ENCODE results near the gene CEP192. TPM values are rescaled to one million over a fixed set of nuclear protein-coding genes. Genes with fewer than 3 reads are reported as not detected.
A peak's percentile ranks its signal among the peaks of the same experiment; 100 is the strongest.

The CEP192 gene
- total RNA-seq, 2 donors from 2014 or later, result 26.4 to 35.6 TPM

DNA sequence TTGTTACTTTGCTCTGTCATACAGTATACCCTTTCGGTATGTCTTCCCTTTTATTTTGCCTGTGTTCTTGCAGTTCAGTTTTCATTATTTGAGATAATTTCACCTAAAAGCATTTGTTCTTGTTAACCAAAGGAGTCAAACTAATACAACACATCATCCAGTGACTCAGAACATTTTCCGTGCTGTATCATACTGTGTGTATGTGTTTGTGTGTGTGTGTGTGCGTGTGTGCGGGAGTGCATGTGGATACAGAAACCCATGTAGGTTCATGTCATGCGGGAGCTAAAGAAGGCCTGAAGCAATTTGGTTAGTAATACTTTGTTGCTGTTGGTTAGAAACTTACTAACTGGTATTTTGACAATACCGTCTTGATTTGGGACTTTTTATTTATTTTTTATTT is 60.0 kb downstream of the CEP192 start:
- H3K27ac Mint-ChIP-seq, result no peak overlapping the region
- H3K9me3 ChIP-seq (ENCODE audit: control insufficient read depth, low read length), result no peaks in the 10 kb centered on the region
- no peaks in the 10 kb centered on the region for H3K4me1 ChIP-seq (ENCODE audit: control insufficient read depth, insufficient read depth, low read length)
- H3K27ac ChIP-seq (ENCODE audit: low read depth, low read length), result no peak overlapping the region
- no peak overlapping the region for H3K4me3 Mint-ChIP-seq
- H3K9me3 Mint-ChIP-seq, result no peaks in the 10 kb centered on the region
- 84 to 99% methylated on average over 4 to 6 of the region's 6 CpGs for WGBS, 2 experiments (ENCODE audit: insufficient coverage in 1 of 2, insufficient read length in 1 of 2)
- H3K4me3 ChIP-seq (ENCODE audit: low read length), result no peak overlapping the region
- no peaks in the 10 kb centered on the region for H3K27me3 Mint-ChIP-seq (ENCODE audit: insufficient read depth)
- peaks cover 68% of the 10 kb centered on the region for H3K36me3 Mint-ChIP-seq (ENCODE audit: low read depth)
- H3K9ac ChIP-seq (ENCODE audit: extremely low read depth, low read length, poor library complexity, severe bottlenecking), result no peak overlapping the region
- H3K36me3 ChIP-seq (ENCODE audit: control insufficient read depth, insufficient read depth, low read length), result peaks cover 92% of the 10 kb centered on the region
- H3K4me1 Mint-ChIP-seq, result no peaks in the 10 kb centered on the region
- no peak for DNase-seq
- H3K27me3 ChIP-seq (ENCODE audit: control insufficient read depth, insufficient read depth, low read length, poor library complexity, severe bottlenecking), result no peaks in the 10 kb centered on the region
- TF ChIP-seq, protein P1, sequence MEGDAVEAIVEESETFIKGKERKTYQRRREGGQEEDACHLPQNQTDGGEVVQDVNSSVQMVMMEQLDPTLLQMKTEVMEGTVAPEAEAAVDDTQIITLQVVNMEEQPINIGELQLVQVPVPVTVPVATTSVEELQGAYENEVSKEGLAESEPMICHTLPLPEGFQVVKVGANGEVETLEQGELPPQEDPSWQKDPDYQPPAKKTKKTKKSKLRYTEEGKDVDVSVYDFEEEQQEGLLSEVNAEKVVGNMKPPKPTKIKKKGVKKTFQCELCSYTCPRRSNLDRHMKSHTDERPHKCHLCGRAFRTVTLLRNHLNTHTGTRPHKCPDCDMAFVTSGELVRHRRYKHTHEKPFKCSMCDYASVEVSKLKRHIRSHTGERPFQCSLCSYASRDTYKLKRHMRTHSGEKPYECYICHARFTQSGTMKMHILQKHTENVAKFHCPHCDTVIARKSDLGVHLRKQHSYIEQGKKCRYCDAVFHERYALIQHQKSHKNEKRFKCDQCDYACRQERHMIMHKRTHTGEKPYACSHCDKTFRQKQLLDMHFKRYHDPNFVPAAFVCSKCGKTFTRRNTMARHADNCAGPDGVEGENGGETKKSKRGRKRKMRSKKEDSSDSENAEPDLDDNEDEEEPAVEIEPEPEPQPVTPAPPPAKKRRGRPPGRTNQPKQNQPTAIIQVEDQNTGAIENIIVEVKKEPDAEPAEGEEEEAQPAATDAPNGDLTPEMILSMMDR (conservative IDR thresholded peaks at IDR 0.05), result no peak

DNA sequence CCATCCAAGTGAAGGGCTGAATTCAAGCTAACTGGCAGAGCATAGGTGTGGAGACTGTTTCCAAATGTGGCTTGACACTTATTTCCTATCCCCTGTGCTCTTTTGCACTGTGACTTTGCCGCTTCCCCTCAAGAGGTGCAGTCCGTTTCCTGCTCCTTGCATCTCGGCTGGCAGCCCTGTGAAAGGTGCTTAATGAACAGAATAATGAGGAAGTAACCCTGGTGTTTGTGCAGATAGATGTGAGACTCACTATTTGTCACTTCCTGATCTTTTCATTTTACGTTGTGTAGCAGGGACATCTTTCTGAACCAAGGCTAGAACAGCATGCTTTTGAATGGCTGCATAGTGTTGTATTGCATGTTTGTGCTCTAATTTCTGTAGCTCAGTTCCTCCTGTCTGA is 60.8 kb downstream of the CEP192 start:
- H3K27ac Mint-ChIP-seq, result no peak overlapping the region
- no peaks in the 10 kb centered on the region for H3K4me1 Mint-ChIP-seq
- Histone ChIP-seq H3K27ac (ENCODE audit: low read depth, low read length) (no peak overlapping the region), H3K4me1 (ENCODE audit: control insufficient read depth, insufficient read depth, low read length) (no peaks in the 10 kb centered on the region), H3K9ac (ENCODE audit: extremely low read depth, low read length, poor library complexity, severe bottlenecking) (no peak overlapping the region), H3K9me3 (ENCODE audit: control insufficient read depth, low read length) (no peaks in the 10 kb centered on the region), H3K36me3 (ENCODE audit: control insufficient read depth, insufficient read depth, low read length) (peaks cover 96% of the 10 kb centered on the region), H3K27me3 (ENCODE audit: control insufficient read depth, insufficient read depth, low read length, poor library complexity, severe bottlenecking) (no peaks in the 10 kb centered on the region), H3K4me3 (ENCODE audit: low read length) (no peak overlapping the region)
- peaks cover 67% of the 10 kb centered on the region for H3K36me3 Mint-ChIP-seq (ENCODE audit: low read depth)
- H3K27me3 Mint-ChIP-seq (ENCODE audit: insufficient read depth), result no peaks in the 10 kb centered on the region
- WGBS, 2 experiments (ENCODE audit: insufficient coverage in 1 of 2, insufficient read length in 1 of 2), result 95 to 100% methylated on average over 3 to 4 of the region's 4 CpGs
- no peaks in the 10 kb centered on the region for H3K9me3 Mint-ChIP-seq
- no peak overlapping the region for H3K4me3 Mint-ChIP-seq
- DNase-seq, result no peak
- TF ChIP-seq, protein P1 (conservative IDR thresholded peaks at IDR 0.05), result no peak

DNA sequence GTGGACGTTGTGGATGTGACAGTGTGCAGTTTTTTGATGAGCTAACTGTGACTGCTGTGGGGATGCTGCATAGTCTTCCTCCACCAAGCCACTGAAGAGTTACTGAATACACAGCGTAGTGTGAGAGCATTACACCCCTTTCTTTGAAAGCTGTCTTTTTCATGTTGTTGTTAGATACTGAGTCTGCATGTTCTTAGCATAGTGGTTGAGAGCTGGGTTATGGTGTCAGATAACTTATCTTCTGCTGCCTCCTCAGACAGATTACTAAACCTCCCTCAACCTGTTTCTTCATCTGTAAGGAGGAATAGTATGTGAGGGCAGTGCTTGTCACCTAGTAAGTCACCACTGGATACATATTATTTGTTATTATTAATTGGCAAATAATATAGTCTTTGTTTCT is 63.2 kb downstream of the CEP192 start:
- no peak overlapping the region for H3K27ac Mint-ChIP-seq
- Histone ChIP-seq H3K9ac (ENCODE audit: extremely low read depth, low read length, poor library complexity, severe bottlenecking) (no peak overlapping the region), H3K27me3 (ENCODE audit: control insufficient read depth, insufficient read depth, low read length, poor library complexity, severe bottlenecking) (no peaks in the 10 kb centered on the region), H3K36me3 (ENCODE audit: control insufficient read depth, insufficient read depth, low read length) (peaks cover 97% of the 10 kb centered on the region), H3K27ac (ENCODE audit: low read depth, low read length) (no peak overlapping the region), H3K4me1 (ENCODE audit: control insufficient read depth, insufficient read depth, low read length) (no peaks in the 10 kb centered on the region), H3K4me3 (ENCODE audit: low read length) (peak overlapping the region; percentile 27), H3K9me3 (ENCODE audit: control insufficient read depth, low read length) (no peaks in the 10 kb centered on the region)
- no peaks in the 10 kb centered on the region for H3K4me1 Mint-ChIP-seq
- no peak overlapping the region for H3K4me3 Mint-ChIP-seq
- WGBS, 2 experiments (ENCODE audit: insufficient coverage in 1 of 2, insufficient read length in 1 of 2), result 86 to 100% methylated on average over 1 to 2 of the region's 2 CpGs
- no peaks in the 10 kb centered on the region for H3K9me3 Mint-ChIP-seq
- TF ChIP-seq, protein P1 (conservative IDR thresholded peaks at IDR 0.05), result no peak
- no peak for DNase-seq
- no peaks in the 10 kb centered on the region for H3K27me3 Mint-ChIP-seq (ENCODE audit: insufficient read depth)
- peaks cover 63% of the 10 kb centered on the region for H3K36me3 Mint-ChIP-seq (ENCODE audit: low read depth)

Measured in endodermal cell (in vitro differentiated cells).